Thyroid gland (tissue), 4 donors: ENCODE data around the gene SEMA4A.
"Not testable (repeated sequence)": the region's sequence is repeated elsewhere in the genome, so short reads cannot be mapped to it uniquely, and the experiment has no call there.

Source experiments
- POLR2A ChIP-seq, 2 donors: fragments of 450-650 bp; IDR thresholded peaks; one replicate each; pipeline ENCODE4 v1.6.1; 2017; ENCODE audit warnings: antibody characterized with exemption in 2 of 2, mild to moderate bottlenecking in 2 of 2, moderate library complexity in 1 of 2
- TF ChIP-seq, protein P1 (sequence below), 6 experiments: fragments of 200-600 bp in 3 of 6; fragments of 450-650 bp in 3 of 6; sonication (generic) in 3 of 6; IDR thresholded peaks; one replicate each; pipeline ENCODE4 v1.5.1; 2016 to 2019; ENCODE audit warnings: antibody characterized with exemption in 6 of 6, mild to moderate bottlenecking in 2 of 6, inconsistent platforms in 1 of 6, moderate library complexity in 1 of 6

DNA sequence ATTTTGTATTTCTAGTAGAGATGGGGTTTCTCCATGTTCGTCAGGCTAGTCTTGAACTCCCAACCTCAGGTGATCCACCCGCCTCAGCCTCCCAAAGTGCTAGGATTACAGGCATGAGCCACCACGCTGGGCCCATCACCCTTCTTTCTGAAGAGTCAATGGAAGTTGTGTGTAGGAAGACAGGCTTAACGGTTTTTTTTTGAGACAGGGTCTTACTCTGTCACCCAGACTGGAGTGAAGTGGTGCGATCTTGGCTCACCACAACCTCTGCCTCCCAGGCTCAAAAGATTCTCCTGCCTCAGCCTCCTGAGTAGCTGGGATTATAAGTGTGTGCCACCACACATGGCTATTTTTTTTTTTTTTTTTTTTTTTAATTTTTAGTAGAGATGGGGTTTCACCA is 36.7 kb upstream of the SEMA4A start:
- TF ChIP-seq, protein P1, sequence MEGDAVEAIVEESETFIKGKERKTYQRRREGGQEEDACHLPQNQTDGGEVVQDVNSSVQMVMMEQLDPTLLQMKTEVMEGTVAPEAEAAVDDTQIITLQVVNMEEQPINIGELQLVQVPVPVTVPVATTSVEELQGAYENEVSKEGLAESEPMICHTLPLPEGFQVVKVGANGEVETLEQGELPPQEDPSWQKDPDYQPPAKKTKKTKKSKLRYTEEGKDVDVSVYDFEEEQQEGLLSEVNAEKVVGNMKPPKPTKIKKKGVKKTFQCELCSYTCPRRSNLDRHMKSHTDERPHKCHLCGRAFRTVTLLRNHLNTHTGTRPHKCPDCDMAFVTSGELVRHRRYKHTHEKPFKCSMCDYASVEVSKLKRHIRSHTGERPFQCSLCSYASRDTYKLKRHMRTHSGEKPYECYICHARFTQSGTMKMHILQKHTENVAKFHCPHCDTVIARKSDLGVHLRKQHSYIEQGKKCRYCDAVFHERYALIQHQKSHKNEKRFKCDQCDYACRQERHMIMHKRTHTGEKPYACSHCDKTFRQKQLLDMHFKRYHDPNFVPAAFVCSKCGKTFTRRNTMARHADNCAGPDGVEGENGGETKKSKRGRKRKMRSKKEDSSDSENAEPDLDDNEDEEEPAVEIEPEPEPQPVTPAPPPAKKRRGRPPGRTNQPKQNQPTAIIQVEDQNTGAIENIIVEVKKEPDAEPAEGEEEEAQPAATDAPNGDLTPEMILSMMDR (IDR thresholded peaks at IDR 0.05): not testable (repeated sequence)
- TF ChIP-seq POLR2A (IDR thresholded peaks at IDR 0.05): not testable (repeated sequence)
